ENCODE data around the gene MIF.

MIF gene

GRCh38 chr22:23893945-23894709 is at the start of gene MIF:
MIF (plus strand) TSS chr22:23894383; CDS start chr22:23894475, 92 bp downstream.
- peak within 1 kb of the TSS; percentile 89 for H3K4me3 ChIP-seq
- in situ Hi-C loops (cut with MboI; ENCODE audit: low sequenced_read_pairs), result no loop called here
- DNase-seq (ENCODE audit: low spot score in 2 of 2), result peak; percentile 94 to 98

GRCh38 chr22:23844739-23845202 is 49.4 kb upstream of the MIF start:
- no peaks in the 10 kb centered on the region for H3K36me3 ChIP-seq (replicated peaks)
- no peak overlapping the region for H3K4me3 ChIP-seq
- peaks cover 6% of the 10 kb centered on the region for H3K4me1 ChIP-seq
- in situ Hi-C loops (cut with MboI; ENCODE audit: low sequenced_read_pairs), result no loop called here
- no peaks in the 10 kb centered on the region for H3K9me3 ChIP-seq
- H3K27me3 ChIP-seq (ENCODE audit: low read depth), result no peaks in the 10 kb centered on the region
- DNase-seq (ENCODE audit: low spot score in 2 of 2), result no peak

More at GRCh38 chr22:23893945-23894709, at the start of gene MIF:
- Histone ChIP-seq H3K36me3 (replicated peaks) (peaks cover 34% of the 10 kb centered on the region), H3K4me1 (peaks cover 10% of the 10 kb centered on the region), H3K27me3 (ENCODE audit: low read depth) (no peaks in the 10 kb centered on the region), H3K9me3 (no peaks in the 10 kb centered on the region)

- DNase-seq (ENCODE audit: low spot score in 2 of 2), result no peak
- no peak overlapping the region for H3K4me3 ChIP-seq
- H3K36me3 ChIP-seq (replicated peaks), result no peaks in the 10 kb centered on the region
- no peaks in the 10 kb centered on the region for H3K9me3 ChIP-seq
- H3K4me1 ChIP-seq, result peaks cover 7% of the 10 kb centered on the region
- in situ Hi-C loops (cut with MboI; ENCODE audit: low sequenced_read_pairs), result no loop called here
- no peaks in the 10 kb centered on the region for H3K27me3 ChIP-seq (ENCODE audit: low read depth)
Measured at GRCh38 chr22:23845265-23846080, 48.7 kb upstream of the MIF start.

GRCh38 chr22:23846081-23846469 is 48.1 kb upstream of the MIF start:
- Histone ChIP-seq H3K4me1 (peaks cover 7% of the 10 kb centered on the region), H3K9me3 (no peaks in the 10 kb centered on the region), H3K4me3 (no peak overlapping the region), H3K27me3 (ENCODE audit: low read depth) (no peaks in the 10 kb centered on the region), H3K36me3 (replicated peaks) (no peaks in the 10 kb centered on the region)
- no peak for DNase-seq (ENCODE audit: low spot score in 2 of 2)
- in situ Hi-C loops (cut with MboI; ENCODE audit: low sequenced_read_pairs), result no loop called here

- H3K36me3 ChIP-seq (replicated peaks), result no peaks in the 10 kb centered on the region
- DNase-seq (ENCODE audit: low spot score in 2 of 2), result no peak
- H3K27me3 ChIP-seq (ENCODE audit: low read depth), result no peaks in the 10 kb centered on the region
- in situ Hi-C loops (cut with MboI; ENCODE audit: low sequenced_read_pairs), result no loop called here
- no peak overlapping the region for H3K4me3 ChIP-seq
- no peaks in the 10 kb centered on the region for H3K9me3 ChIP-seq
- peaks cover 7% of the 10 kb centered on the region for H3K4me1 ChIP-seq
Measured at GRCh38 chr22:23847310-23847920, 46.8 kb upstream of the MIF start.

DNA sequence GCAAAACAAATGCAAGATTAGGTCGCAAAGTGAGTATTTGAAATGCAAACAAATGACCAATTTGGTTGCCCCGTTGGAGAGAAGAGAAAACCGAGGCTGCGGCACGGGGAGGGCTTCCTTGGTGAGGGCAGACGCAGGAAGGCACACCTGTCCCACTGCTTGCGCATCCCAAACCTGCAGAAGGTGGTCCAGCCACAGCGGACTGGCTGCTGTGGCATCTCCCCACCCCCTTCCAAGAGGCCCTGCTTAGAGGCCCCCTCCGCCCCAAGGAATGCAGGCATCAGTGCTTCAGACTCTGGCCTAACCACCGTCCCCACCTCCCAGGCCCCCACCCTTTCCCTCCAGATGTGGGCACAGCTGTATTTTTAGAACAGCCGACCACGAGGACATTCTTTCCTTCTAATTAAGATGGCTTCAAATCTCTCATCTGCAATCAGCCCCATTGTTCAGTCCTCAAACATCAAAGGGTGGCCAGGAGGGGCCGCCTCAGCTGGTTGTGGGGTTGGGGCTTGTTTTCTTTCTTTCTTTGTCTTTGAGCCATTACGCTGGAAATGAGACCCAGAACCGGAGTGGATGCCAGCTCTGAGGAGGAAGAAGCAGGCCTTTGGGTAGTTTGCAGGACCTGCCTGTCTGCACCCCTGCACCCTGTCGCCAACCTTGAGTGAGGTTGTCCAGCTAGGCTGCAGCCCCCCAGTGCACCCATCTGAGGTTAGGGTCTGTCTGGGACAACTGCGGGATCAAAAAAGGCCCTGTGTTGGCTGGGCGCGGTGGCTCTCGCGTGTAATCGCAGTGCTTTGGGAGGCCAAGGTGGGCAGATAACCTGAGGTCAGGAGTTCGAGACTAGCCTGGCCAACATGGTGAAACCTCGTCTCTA is 46.0 kb upstream of the MIF start:
- no peak for DNase-seq (ENCODE audit: low spot score in 2 of 2)
- Histone ChIP-seq H3K4me1 (peaks cover 7% of the 10 kb centered on the region), H3K27me3 (ENCODE audit: low read depth) (no peaks in the 10 kb centered on the region), H3K36me3 (replicated peaks) (no peaks in the 10 kb centered on the region), H3K4me3 (no peak overlapping the region), H3K9me3 (no peaks in the 10 kb centered on the region)
- in situ Hi-C loops (cut with MboI; ENCODE audit: low sequenced_read_pairs), result no loop called here

DNA sequence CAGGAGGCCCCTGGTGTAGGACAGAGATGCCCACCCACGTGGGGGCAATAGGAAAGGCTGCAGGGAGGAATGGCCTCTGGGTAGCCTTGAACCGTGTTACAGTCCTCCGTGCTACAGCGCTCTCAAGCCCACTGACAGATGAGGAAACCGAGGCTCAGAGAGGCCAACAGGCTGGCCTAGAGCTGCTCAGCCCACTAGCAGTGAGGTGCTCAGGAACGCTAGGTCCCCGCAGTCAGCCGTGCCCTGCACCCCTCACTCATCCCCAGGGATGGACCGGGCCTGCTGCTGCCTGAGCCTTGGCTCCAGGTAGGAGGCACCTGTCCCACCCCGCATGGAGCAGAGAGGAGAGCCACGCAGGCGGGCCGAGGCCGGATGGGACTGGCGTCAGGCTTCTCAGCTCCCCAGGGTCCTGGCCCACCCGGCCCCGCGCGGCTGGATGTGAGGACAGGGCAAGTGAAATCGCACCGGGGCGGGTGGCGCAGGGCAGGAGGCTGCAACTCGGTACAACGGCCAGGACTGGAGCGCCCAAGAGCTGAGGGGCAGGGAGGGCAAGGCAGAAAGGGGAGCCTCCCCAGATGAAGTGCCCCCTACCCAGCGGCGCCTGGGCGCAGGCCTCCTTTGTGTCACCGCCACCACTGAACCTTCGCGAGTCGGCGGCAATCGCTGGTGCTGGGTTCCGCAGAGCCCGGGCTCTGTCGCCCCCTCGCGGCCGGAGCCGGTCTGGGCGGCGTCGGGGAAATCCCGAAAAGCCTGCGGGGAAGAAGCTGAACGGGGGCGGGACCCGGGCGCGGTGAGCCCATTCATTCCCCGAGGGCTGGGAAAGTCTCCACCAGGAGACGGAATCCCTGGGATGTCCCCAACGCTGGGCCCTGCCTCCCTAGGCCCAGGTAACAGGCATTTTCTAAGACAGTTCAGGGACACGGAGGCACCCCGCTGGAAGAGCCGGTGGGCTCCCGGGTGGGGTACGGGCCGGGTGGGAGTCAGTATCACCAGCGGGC is 44.9 kb upstream of the MIF start:
- H3K9me3 ChIP-seq, result no peaks in the 10 kb centered on the region
- no peaks in the 10 kb centered on the region for H3K36me3 ChIP-seq (replicated peaks)
- no peak overlapping the region; the same call in 1 of the 2 replicates for H3K4me3 ChIP-seq
- in situ Hi-C loops (cut with MboI; ENCODE audit: low sequenced_read_pairs), result no loop called here
- peak; percentile 78 to 95 for DNase-seq (ENCODE audit: low spot score in 2 of 2)
- H3K27me3 ChIP-seq (ENCODE audit: low read depth), result no peaks in the 10 kb centered on the region
- peaks cover 7% of the 10 kb centered on the region for H3K4me1 ChIP-seq

DNA sequence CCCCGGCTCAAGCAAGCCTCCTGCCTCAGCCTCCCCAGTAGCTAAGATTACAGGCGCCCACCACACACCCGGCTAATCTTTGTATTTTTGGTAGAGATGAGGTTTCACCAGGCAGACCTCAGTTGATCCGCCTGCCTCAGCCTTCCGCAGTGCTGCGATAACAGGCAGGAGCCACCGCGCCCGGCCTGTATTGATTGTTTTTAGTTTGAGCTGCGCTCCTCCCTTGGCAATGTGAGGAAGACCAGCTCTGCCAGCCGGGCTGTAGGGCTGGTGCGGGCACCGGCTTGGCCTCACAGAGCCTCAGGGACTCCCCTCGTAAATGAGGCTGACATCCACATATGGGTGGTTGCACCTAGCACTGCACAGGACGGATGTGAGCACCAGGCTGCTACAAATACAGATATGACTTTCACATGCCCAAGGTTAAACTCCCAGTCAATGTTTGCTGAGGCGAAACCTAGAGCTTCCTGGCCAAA is 44.0 kb upstream of the MIF start:
- DNase-seq (ENCODE audit: low spot score in 2 of 2), result no peak
- Histone ChIP-seq H3K27me3 (ENCODE audit: low read depth) (no peaks in the 10 kb centered on the region), H3K4me1 (peaks cover 7% of the 10 kb centered on the region), H3K4me3 (no peak overlapping the region), H3K36me3 (replicated peaks) (no peaks in the 10 kb centered on the region), H3K9me3 (no peaks in the 10 kb centered on the region)
- in situ Hi-C loops (cut with MboI; ENCODE audit: low sequenced_read_pairs), result no loop called here

DNA sequence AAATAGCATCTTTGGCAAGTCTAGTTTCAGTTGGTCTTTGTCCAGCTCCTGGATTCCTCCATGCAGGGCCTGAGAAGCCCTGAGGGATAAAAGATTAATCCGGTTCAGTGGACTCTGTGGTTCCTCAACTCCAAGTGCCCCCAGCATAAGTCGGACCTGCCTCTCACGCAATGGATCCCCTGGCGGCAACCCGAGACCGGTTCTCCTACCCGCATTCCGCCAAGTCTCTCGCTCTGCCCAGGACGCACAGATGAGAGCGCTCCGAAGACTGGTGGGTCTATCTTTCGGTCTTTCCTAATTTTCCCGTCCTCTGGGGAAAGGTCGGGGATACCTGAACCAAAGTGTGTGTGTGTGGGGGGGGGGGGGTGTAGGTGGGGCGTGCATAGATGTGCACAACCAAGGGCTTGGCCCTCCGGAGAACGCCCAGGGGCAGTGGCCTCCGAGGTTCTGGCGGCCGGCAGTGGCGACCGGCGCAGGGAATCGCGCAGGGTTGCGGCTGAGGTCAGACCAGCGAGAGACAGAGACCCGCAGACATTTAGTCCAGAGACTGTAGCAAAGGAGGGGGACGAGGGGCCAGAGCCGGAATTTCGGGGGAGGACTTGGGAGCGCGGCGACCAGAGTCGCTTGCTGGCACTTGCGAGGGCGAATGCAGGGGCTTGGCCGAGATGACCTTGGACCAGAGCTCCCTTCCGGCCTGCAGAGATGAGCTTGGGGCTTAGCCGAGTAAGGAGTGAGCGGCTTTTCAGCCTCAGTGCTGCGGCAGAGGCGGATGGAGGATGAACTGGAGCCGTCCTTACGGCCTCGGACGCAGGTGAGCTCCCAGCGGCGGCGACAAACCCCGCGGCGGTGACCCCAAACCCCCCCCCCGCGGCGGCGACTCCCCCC is 37.2 kb upstream of the MIF start:
- H3K4me1 ChIP-seq, result peaks cover 11% of the 10 kb centered on the region
- H3K36me3 ChIP-seq (replicated peaks), result no peaks in the 10 kb centered on the region
- H3K27me3 ChIP-seq (ENCODE audit: low read depth), result no peaks in the 10 kb centered on the region
- in situ Hi-C loops (cut with MboI; ENCODE audit: low sequenced_read_pairs), result no loop called here
- DNase-seq (ENCODE audit: low spot score in 2 of 2), result peak; percentile 46 to 71
- H3K9me3 ChIP-seq, result no peaks in the 10 kb centered on the region
- H3K4me3 ChIP-seq, result peak overlapping the region; percentile 49

DNA sequence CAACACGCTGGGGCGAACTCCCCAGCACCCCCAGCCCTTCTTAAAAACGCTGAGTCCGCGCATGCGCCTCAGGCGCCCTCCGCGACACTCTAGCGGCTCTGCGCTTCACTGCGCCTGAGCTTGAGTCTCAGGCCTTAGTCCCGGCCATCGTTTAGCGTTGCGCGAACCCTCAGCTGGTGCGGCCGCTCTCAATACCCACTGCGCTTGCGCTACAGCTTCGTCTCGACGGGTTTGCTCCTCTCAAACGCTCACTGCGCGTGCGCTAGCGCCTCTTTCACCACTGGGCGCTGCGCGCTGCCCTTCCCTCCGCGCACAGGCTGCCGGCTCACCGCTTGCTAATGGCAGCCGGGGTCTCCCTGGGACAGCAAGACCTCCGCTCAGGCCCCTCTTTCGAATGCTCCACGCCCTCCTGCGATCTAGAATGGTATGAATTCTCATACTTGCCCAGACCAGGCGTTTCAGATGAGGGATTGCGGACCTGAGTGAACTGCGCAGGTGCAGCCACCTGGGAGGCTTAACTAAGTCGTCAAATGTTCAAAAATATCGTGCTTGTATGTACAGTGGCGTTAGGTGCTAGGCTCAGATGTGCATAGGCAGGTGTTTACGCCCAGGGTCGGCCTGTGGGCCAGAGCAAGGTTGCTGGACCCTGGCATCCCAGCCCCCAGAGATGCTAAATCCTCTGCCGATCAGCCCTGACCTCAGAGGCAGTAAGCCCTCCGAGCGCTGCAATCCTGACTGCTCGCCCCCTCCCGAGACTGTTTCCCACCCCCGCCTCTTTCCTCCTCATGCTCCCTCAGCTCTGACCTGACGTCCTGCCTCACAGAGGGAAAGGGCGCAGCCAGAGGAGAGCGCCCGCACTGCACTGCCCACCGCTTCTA is 36.3 kb upstream of the MIF start, which contains the start of gene SLC2A11:
Gene SLC2A11, plus strand, starts transcription at position 270 of the 878 bp plus-strand sequence. Its CDS starts 125 bp downstream, at position 395.
- in situ Hi-C loops (cut with MboI; ENCODE audit: low sequenced_read_pairs), result no loop called here
- Histone ChIP-seq H3K9me3 (no peaks in the 10 kb centered on the region), H3K27me3 (ENCODE audit: low read depth) (no peaks in the 10 kb centered on the region), H3K4me3 (peak within 1 kb of the TSS; percentile 49), H3K4me1 (peaks cover 11% of the 10 kb centered on the region), H3K36me3 (replicated peaks) (no peaks in the 10 kb centered on the region)
- peak; percentile 98 for DNase-seq (ENCODE audit: low spot score in 2 of 2)

DNA sequence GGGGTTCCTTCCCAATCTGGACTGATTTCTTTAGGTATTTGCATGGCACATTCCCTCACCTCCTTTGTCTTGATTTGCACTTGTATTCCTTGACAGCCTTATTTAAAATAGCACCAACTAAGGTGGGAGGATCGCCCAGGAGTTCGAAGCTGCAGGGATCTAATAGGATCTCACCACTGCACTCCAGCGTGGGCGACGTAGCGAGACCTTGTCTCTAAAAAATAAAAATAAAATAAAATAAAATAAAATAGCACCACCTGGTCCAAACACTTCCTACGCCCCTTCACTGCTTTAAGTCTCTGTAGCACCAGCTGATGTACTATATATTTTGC is 35.7 kb upstream of the MIF start:
- H3K4me1 ChIP-seq, result peaks cover 11% of the 10 kb centered on the region
- peak overlapping the region; percentile 49 for H3K4me3 ChIP-seq
- H3K9me3 ChIP-seq, result no peaks in the 10 kb centered on the region
- DNase-seq (ENCODE audit: low spot score in 2 of 2), result no peak
- H3K36me3 ChIP-seq (replicated peaks), result no peaks in the 10 kb centered on the region
- H3K27me3 ChIP-seq (ENCODE audit: low read depth), result no peaks in the 10 kb centered on the region
- in situ Hi-C loops (cut with MboI; ENCODE audit: low sequenced_read_pairs), result no loop called here

Data from HAP-1 (cell line).